ENCODE measurements around the gene IGFBP7.

The IGFBP7 gene

GRCh38 chr4:57129477-57129876 is 19.3 kb upstream of the IGFBP7 start:
- DNase-seq = no peak

GRCh38 chr4:57127361-57127760 is 17.2 kb upstream of the IGFBP7 start:
- DNase-seq = no peak

GRCh38 chr4:57125996-57126395 is 15.8 kb upstream of the IGFBP7 start:
- no peak for DNase-seq

GRCh38 chr4:57124145-57124544 is 14.0 kb upstream of the IGFBP7 start:
- DNase-seq = no peak

GRCh38 chr4:57122959-57123358 is 12.8 kb upstream of the IGFBP7 start:
- no peak for DNase-seq

GRCh38 chr4:57119054-57119651 is 9.0 kb upstream of the IGFBP7 start:
- no peak for DNase-seq

GRCh38 chr4:57117491-57117890 is 7.3 kb upstream of the IGFBP7 start:
- DNase-seq = no peak

- no peak for DNase-seq
These were observed 6.1 kb upstream of the IGFBP7 start for GRCh38 chr4:57116245-57116644.

- DNase-seq = no peak
These were observed 4.8 kb upstream of the IGFBP7 start for GRCh38 chr4:57114973-57115372.

GRCh38 chr4:57113870-57114269 is 3.7 kb upstream of the IGFBP7 start:
- no peak for DNase-seq

- no peak for DNase-seq
These were observed 691 bp upstream of the IGFBP7 start for GRCh38 chr4:57110640-57111511.

- no peak for DNase-seq
These were observed 756 bp downstream of the IGFBP7 start for GRCh38 chr4:57109411-57109846.

GRCh38 chr4:57106181-57106580 is 4.0 kb downstream of the IGFBP7 start:
- DNase-seq = no peak

- DNase-seq = no peak
These were observed 5.3 kb downstream of the IGFBP7 start for GRCh38 chr4:57104706-57105560.

GRCh38 chr4:57103051-57103450 is 7.1 kb downstream of the IGFBP7 start:
- no peak for DNase-seq

GRCh38 chr4:57102050-57102624 is 8.0 kb downstream of the IGFBP7 start:
- no peak for DNase-seq

- no peak for DNase-seq
These were observed 9.1 kb downstream of the IGFBP7 start for GRCh38 chr4:57100979-57101651.

GRCh38 chr4:57099363-57099762 is 10.8 kb downstream of the IGFBP7 start:
- DNase-seq = no peak

GRCh38 chr4:57098941-57099340 is 11.2 kb downstream of the IGFBP7 start:
- DNase-seq = no peak

- DNase-seq = no peak
These were observed 11.8 kb downstream of the IGFBP7 start for GRCh38 chr4:57098415-57098814.

GRCh38 chr4:57097711-57098110 is 12.5 kb downstream of the IGFBP7 start:
- DNase-seq = no peak

- no peak for DNase-seq
These were observed 14.2 kb downstream of the IGFBP7 start for GRCh38 chr4:57095956-57096355.

- no peak for DNase-seq
These were observed 14.9 kb downstream of the IGFBP7 start for GRCh38 chr4:57095245-57095644.
